Left kidney (tissue), 2 donors: ENCODE measurements around the gene SLC29A2. TPM values are rescaled to one million over a fixed set of nuclear protein-coding genes. Genes with fewer than 3 reads are reported as not detected.

Experiments
- DNase-seq: peaks from one replicate; pipeline ENCODE4 v3.0.0-alpha.2; 2013
- polyA plus RNA-seq: library from polyadenylated mRNA; unstranded; fragments of 120-200 nt; gene quantifications from one replicate; pipeline ENCODE4 v1.2.1, GENCODE V29; 2013; ENCODE audit not compliant: insufficient read length

The SLC29A2 gene
- polyA plus RNA-seq, 1 donor, result 20.7 TPM

DNA sequence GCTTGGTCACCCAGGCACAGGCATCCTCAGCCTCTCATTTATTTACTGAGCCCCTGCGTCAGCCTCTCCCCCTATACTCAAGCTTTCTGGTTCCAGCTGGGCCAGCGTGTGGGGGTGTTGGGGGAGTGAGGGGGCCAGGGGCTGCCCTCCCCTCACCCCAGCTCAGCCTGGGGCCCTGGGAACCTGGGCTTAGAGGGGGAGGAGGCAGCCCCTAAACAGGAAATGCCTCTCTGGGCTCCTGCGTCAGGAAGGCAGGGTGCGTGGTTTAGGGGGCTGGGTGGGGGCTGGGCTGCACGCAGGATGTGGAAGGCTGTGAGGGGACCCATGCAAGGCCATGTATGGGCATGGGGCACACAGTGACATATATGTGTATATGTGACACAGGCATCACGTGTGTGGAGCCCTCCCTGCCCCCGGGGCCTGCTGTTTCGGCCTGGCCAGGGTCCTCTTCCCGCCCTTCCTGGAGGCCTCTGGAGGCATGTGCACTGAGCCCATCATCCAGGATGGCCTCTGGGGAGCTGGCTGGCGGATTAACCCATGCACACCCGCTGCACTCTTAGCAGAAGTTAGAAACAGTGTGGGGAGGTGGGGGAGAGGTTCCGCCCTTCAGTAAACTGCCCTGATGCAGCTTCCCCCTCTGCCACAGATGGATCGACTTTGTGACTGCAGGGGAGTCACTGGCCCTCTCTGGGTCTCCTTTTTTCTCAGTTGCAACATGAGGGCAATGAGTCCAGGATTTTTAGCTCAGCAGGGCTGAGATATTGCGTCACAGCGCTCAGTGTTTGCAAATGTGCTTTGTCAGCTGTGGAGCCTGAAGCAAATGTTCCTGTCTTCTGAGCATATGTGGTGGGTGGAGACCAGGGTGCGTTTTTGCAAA, 53.6 kb downstream of the SLC29A2 start:
- DNase-seq, result no peak

GRCh38 chr11:66317322-66317722, 54.2 kb downstream of the SLC29A2 start:
- no peak for DNase-seq

DNA sequence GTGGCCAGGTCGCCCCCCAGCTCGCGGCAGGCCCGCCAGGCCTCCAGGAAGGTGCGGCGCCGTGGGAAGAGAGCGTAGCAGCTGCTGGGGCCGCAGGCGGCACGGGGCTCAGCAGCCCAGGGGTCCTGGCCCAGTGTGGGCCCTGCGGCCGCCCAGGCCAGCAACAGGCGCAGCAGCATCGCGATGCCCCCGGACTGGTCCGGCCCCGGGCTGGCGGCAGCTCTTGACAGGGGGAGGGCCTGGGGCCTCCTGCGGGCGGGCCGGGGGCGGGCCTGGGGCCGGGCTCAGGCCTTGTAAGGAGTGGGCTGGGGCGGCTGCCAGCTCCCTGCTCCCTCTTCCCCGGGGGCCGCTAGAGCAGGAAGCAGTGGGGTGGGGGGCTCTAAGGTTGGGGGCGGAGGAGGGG, 54.7 kb downstream of the SLC29A2 start, which contains the start of gene CD248:
TSS of gene CD248 (minus strand) at position 196 of the 403 bp plus-strand sequence. CDS start at position 179, 17 bp downstream.
- DNase-seq, result no peak

DNA sequence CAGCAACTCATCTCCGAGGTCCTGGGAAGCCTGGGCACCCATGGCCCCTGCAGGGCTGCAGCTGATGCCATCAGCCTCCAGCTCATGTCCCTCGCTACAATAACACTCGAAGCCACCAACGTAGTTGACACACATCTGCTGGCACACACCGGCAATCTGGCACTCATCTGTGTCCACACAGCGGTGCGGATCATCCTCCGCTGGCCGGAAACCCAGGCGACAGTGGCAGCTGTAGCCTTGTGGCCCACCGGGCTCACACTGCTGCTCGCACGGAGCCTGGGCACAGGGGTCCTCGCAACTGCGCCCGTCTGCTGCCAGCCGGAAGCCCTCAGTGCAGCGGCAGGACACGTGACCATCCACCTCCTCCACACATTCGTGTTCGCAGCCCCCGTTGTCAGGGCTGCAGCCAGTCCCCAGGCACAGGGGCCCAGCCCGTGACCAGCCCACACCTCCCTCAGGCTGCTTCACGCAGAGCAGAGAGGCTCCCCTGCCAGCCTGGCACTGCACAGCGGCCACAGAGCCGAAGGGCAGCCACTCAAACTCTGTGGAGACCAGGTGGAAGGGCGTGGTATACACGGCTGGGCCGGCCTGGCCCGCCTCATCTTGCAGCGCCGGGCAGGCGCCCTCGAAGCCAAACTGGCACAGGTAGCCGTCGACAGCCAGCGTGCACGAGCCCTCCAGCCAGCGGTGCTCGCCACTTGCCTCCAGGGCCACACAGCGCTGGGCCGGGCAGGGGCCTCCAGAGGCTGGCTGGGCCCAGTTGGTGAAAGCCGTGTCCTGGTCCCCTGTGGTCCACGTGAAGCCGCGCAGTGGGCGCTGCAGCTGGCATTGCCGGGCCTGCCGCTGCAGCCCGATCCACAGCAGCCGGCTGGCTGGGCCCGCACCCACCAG, 55.4 kb downstream of the SLC29A2 start:
- DNase-seq, result no peak

DNA sequence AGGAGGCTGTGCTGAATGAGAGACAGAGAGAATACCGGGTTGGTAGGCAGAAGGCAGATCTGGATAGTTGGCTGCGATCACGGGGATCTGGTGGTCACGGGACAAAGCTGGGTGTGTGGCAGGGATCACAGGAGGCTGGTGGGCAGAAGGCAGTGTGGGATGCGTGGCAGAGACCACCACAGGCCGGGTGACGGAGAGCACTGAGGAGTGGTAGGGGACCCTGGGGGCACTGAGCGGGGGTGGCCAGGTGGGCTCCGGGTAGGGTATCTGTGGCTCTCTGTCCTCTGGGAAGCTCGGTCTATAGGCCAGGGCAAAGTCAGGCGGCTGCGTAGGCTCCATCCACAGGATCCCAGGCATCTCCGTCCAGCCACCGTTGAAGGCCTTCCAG, 56.1 kb downstream of the SLC29A2 start:
- DNase-seq, result no peak

DNA sequence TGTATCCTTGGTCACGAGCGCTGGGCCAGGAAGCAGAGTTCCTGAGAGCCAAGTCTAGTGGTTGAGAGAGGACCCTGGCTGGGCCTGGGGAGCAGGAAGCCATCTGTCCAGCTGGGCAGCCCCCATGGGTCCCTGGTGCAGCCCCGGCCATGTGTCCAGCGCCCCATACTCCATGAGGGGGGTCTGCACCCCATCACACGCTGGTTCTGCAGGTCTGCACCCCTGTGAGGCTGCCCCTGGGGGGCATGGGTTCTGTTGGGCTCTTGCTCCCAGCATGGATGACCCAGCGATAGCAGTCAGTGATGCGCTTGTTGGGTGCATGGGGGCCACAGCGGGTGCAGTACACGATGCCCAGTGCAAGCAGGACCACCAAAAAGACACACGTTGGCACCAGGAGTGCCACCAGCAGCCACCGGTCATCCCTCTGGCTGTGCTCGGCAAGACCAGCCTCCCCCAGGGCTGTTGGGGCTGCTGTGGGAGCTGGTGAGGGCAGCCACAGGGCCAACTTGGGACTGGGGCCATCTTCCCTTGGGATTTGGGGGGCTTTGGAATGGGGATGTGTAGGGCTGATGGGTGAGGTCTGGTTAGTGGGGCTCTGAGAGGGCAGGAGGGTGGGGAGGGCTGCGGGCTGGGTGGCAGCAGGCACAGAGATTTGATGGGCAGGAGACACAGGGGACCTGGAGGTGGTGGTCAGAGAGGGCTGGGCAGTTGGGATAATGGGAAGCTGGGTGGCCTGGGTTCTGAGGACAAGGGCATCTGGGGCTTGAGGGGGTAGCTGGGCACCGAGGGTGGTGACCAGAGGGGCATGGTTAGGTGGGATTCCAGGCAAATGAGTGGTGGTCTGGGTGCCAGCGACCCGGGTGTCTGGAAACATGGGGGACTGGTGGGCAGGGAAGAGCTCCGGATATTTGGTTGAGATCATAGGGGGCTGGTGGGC, 56.7 kb downstream of the SLC29A2 start:
- DNase-seq, result no peak

- DNase-seq, result no peak
These were observed 57.4 kb downstream of the SLC29A2 start for GRCh38 chr11:66314186-66314501.

DNA sequence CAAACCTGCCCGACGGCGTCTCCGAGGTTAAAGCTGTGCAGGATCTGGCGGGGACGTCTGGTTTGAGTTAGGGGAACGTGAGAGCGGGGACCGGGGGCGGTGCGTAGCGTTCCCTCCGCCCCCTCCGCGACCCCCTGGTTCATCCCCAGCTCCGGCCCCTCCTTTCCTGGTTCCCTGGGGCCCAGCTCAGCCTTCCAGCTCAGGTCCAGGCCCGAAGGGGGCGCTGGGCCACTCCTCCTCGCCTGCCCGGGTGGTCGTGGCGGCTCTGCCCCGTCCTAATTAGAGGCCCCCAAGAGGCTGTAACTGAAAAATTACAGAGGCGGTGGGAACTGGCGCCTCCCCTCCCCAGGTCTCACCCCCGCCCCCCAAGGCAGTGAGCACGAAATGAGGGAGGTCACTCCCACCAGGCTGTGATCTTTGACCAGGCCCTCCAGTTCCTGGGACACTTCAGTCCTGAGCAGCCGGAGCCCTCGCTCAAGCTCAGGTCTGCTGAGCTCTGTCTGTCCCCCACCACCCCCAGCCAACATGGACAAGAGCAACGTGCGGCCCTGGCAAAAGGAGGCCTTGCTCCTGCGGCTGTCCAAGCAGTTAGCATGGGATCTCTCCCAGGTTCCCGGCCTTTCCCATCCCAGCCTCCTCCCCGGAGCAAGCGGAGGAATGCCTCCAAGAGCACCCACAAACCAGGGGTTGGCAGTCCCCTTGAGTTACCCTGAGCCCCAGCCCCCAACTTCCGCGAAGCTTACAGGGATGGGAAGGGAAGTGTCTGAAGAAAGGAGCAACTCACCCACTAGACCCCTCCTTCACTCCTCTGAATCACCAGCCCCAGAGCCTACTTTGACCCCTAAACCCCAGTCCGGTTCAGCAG, 58.0 kb downstream of the SLC29A2 start:
- peak; percentile 75 for DNase-seq

DNA sequence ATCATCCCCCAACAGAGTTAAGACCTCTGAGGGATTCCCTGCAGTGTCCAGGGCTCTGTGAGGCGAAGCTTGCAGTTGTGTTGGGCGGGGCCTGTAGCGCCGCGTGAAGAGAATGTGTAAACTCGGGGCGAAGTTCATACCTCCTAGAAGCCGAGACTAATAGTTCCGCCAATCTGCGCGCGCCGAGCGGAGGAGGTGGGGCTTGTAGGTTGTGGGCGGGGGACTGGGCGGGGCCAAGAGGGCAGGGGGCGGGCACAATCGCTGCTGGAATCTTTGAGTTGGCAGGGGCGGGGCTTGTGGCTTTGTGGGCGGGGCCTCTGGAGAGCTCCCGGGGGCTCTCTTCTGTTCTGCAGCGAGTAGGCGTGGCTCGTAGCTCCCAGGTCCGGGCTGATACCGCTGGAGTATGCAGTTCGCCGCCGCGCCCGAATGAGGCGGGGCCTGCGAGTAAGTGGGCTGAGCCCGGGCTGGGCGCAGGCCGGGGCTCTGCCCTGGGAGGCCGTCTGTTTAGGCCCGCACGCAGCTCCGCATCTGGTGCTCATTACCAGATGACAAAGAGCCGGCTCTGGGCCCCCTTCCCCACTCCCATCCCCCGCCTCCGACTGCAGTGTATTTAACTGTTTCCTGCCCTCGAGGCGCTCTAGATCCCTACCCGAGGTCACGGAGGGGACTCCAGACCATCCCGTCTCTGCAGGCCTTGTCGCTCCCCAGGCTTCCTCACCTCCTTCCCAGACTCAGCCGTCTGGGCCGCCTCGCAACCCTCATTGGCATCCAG, 58.8 kb downstream of the SLC29A2 start:
- DNase-seq, result peak; percentile 97

Other genes starting within 250 kb of the SLC29A2 start
- 21.2 TPM for gene KLC2, start 114.1 kb downstream of the SLC29A2 start, polyA plus RNA-seq
- gene RAB1B, start 103.1 kb downstream of the SLC29A2 start, polyA plus RNA-seq, result 108 TPM
- gene CNIH2, start 93.6 kb downstream of the SLC29A2 start, polyA plus RNA-seq, result 5.4 TPM
- gene YIF1A, start 82.6 kb downstream of the SLC29A2 start, polyA plus RNA-seq, result 49.2 TPM
- not detected for gene TMEM151A, start 79.9 kb downstream of the SLC29A2 start, polyA plus RNA-seq
- gene CD248, start 54.7 kb downstream of the SLC29A2 start, polyA plus RNA-seq, result 52.2 TPM
- 1.6 TPM for gene RIN1, start 35.3 kb downstream of the SLC29A2 start, polyA plus RNA-seq
- gene BRMS1, start 26.7 kb downstream of the SLC29A2 start, polyA plus RNA-seq, result 29.6 TPM
- 43.6 TPM for gene B4GAT1, start 24.1 kb downstream of the SLC29A2 start, polyA plus RNA-seq
- 0.55 TPM for gene NPAS4, start 49.3 kb upstream of the SLC29A2 start, polyA plus RNA-seq
- gene MRPL11, start 67.1 kb upstream of the SLC29A2 start, polyA plus RNA-seq, result 67.5 TPM
- gene PELI3, start 95.1 kb upstream of the SLC29A2 start, polyA plus RNA-seq, result 4.9 TPM
- gene DPP3, start 108.7 kb upstream of the SLC29A2 start, polyA plus RNA-seq, result 24.3 TPM
- 93.0 TPM for gene BBS1, start 138.9 kb upstream of the SLC29A2 start, polyA plus RNA-seq
- gene ZDHHC24, start 174.3 kb upstream of the SLC29A2 start, polyA plus RNA-seq, result 8.4 TPM
- 1.1 TPM for gene ACTN3, start 175.1 kb upstream of the SLC29A2 start, polyA plus RNA-seq
- 99.0 TPM for gene CTSF, start 196.8 kb upstream of the SLC29A2 start, polyA plus RNA-seq
- 0.27 TPM for gene CCDC87, start 221.3 kb upstream of the SLC29A2 start, polyA plus RNA-seq
- gene CCS, start 221.4 kb upstream of the SLC29A2 start, polyA plus RNA-seq, result 54.0 TPM
- 86.7 TPM for gene RBM14, start 244.9 kb upstream of the SLC29A2 start, polyA plus RNA-seq